Stomach (tissue), 9 donors: Measurements from ENCODE around the gene RNASEH2B. TPM values are rescaled to one million over a fixed set of nuclear protein-coding genes. Genes with fewer than 3 reads are reported as not detected.

Experiments
- DNase-seq, 2 donors: peaks; one replicate each; pipeline versions ENCODE4 v3.0.0 to v3.0.0-alpha.2; 2013 to 2019
- H3K27ac ChIP-seq, 5 donors: fragments of 200-600 bp in 4 of 5; sonication (generic) in 4 of 5; one replicate each; pipeline ENCODE4 v1.5.1; 2013 to 2019; ENCODE audit warnings: mild to moderate bottlenecking in 1 of 5, moderate library complexity in 1 of 5
- H3K27me3 ChIP-seq, 3 donors: fragments of 200-600 bp; sonication (generic); one replicate each; pipeline ENCODE4 v1.5.1; 2017 to 2019; ENCODE audit warnings: mixed run types in 1 of 3
- H3K36me3 ChIP-seq, 4 donors: fragments of 200-600 bp; sonication (generic); 1 replicate in 3 of 4; 2 replicates in 1 of 4; pipeline ENCODE4 v1.5.1; 2016 to 2019
- H3K4me1 ChIP-seq, 4 donors: fragments of 200-600 bp; sonication (generic); one replicate each; pipeline ENCODE4 v1.5.1; 2016 to 2019
- H3K4me3 ChIP-seq, 4 donors: fragments of 200-600 bp; sonication (generic) in 3 of 4; one replicate each; pipeline ENCODE4 v1.5.1; 2016 to 2019; ENCODE audit warnings: mild to moderate bottlenecking in 1 of 4
- H3K9me3 ChIP-seq, 4 donors: fragments of 200-600 bp; sonication (generic); one replicate each; pipeline ENCODE4 v1.5.1; 2016 to 2019
- CTCF ChIP-seq, 7 experiments: fragments of 450-650 bp in 4 of 7; fragments of 200-600 bp in 3 of 7; sonication (generic) in 3 of 7; IDR thresholded peaks; one replicate each; pipeline ENCODE4 v1.5.1; 2016 to 2019; ENCODE audit warnings: antibody characterized with exemption in 7 of 7, control low read depth in 2 of 7, mild to moderate bottlenecking in 1 of 7
- EP300 ChIP-seq: sonication (generic); formaldehyde crosslinking; IDR thresholded peaks from one replicate; pipeline ENCODE4 v1.6.1; 2017; ENCODE audit warnings: antibody characterized with exemption
- POLR2A ChIP-seq, 4 donors: fragments of 450-650 bp; IDR thresholded peaks; one replicate each; pipeline ENCODE4 v1.6.1; 2016; ENCODE audit warnings: antibody characterized with exemption in 4 of 4, control low read depth in 2 of 4, mild to moderate bottlenecking in 1 of 4, moderate library complexity in 1 of 4
- POLR2AphosphoS5 ChIP-seq, 3 donors: sonication (generic); formaldehyde crosslinking; IDR thresholded peaks; one replicate each; pipeline ENCODE4 v1.6.1; 2016; ENCODE audit warnings: antibody characterized with exemption in 3 of 3
- WGBS, 5 donors: extraction: QIAGEN DNeasy Blood & Tissue Kit in 3 of 5; methylation state at CpG; one replicate each; pipeline versions ENCODE4 v1.1.5 to v1.1.7; 2013 to 2018; 5-methylcytosine and 5-hydroxymethylcytosine counted together
- intact Hi-C: fragments of 100-400 bp; cut with DNase I; formaldehyde crosslinking; loops from one replicate; pipeline ENCODE4 v1.15.1; 2023; ENCODE audit warnings: low total_unique reads
- polyA plus RNA-seq, 3 donors: library from polyadenylated mRNA; stranded (reverse); fragments of 200-250 nt; gene quantifications; one replicate each; pipeline ENCODE4 v1.2.3, GENCODE V29; 2013
- total RNA-seq, 5 donors: library from RNA; depleted of rRNA; stranded (reverse); fragments of >200 nt; gene quantifications; one replicate each; pipeline versions ENCODE4 v1.1.0 to v1.2.3, GENCODE V29; 2014 to 2016
- donor health status: healthy with polysubstance abuse.
- donor health status: Bipolar disorder and iron deficiency.
- donor health status: healthy.

The RNASEH2B gene
- total and polyA plus RNA-seq, 8 donors = 43.2 to 106 (median 51.4) TPM

GRCh38 chr13:50914176-50914700 lies 4.6 kb downstream of the RNASEH2B start:
- Histone ChIP-seq H3K9me3 (no peaks in the 10 kb centered on the region), H3K4me1 (peaks cover 27 to 81% (median 65%) of the 10 kb centered on the region in 4 donors), H3K36me3 (no peaks in the 10 kb centered on the region), H3K27me3 (no peaks in the 10 kb centered on the region), H3K4me3 (no peak overlapping the region), H3K27ac (peak overlapping the region in 1 of 5 donors; percentile 29)
- no peak for DNase-seq
- intact Hi-C loops = no loop called here
- WGBS, 5 donors = 69 to 81% (median 71%) methylated on average over 9 of the region's 9 CpGs
- TF ChIP-seq POLR2A (IDR thresholded peaks at IDR 0.05) (no peak), POLR2AphosphoS5 (IDR thresholded peaks at IDR 0.05) (no peak), EP300 (no peak)

- WGBS, 5 donors = 19 to 30% (median 23%) methylated on average over 1 of the region's 1 CpG
- no peaks in the 10 kb centered on the region for H3K9me3 ChIP-seq
- H3K27ac ChIP-seq = peak overlapping the region in 2 of 5 donors; percentile 29 to 47
- TF ChIP-seq EP300 (no peak), CTCF (IDR thresholded peaks at IDR 0.05) (no peak), POLR2AphosphoS5 (IDR thresholded peaks at IDR 0.05) (no peak), POLR2A (IDR thresholded peaks at IDR 0.05) (no peak)
- no peaks in the 10 kb centered on the region for H3K36me3 ChIP-seq
- DNase-seq = no peak
- H3K4me1 ChIP-seq = peaks cover 27 to 86% (median 62%) of the 10 kb centered on the region in 4 donors
- H3K4me3 ChIP-seq = no peak overlapping the region
- H3K27me3 ChIP-seq = no peaks in the 10 kb centered on the region
- intact Hi-C loops = no loop called here
These were observed 5.3 kb downstream of the RNASEH2B start for GRCh38 chr13:50914848-50915247.

DNA sequence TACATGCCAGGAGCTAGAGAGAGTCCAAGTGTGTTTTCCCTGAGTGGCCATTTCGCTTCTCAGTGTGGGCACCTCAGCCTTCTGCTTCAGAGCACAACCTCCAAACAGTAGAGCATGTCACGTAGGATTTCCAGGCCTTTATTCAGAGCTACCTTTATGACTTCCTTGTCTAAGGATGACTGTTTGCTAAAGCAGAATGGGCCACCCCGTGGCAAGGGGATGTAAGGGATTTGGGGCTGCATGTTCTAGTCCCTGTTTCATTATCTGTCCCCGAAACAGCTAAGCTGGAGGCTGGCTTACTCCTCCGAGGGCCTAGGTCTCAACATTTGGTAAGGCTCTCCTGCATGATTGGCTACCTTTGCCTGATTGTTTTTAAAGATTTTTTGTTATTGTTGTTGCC lies 6.0 kb downstream of the RNASEH2B start:
- Histone ChIP-seq H3K27ac (peak overlapping the region in 1 of 5 donors; percentile 47), H3K9me3 (no peaks in the 10 kb centered on the region), H3K4me1 (peaks cover 27 to 86% (median 60%) of the 10 kb centered on the region in 4 donors), H3K27me3 (no peaks in the 10 kb centered on the region), H3K36me3 (no peaks in the 10 kb centered on the region), H3K4me3 (no peak overlapping the region)
- WGBS, 5 donors = 77 to 86% (median 79%) methylated on average over 5 of the region's 5 CpGs
- TF ChIP-seq POLR2A (IDR thresholded peaks at IDR 0.05) = no peak
- TF ChIP-seq EP300 = no peak
- no peak for TF ChIP-seq POLR2AphosphoS5 (IDR thresholded peaks at IDR 0.05)
- no peak for TF ChIP-seq CTCF (IDR thresholded peaks at IDR 0.05)
- intact Hi-C loops = no loop called here
- DNase-seq = no peak

DNA sequence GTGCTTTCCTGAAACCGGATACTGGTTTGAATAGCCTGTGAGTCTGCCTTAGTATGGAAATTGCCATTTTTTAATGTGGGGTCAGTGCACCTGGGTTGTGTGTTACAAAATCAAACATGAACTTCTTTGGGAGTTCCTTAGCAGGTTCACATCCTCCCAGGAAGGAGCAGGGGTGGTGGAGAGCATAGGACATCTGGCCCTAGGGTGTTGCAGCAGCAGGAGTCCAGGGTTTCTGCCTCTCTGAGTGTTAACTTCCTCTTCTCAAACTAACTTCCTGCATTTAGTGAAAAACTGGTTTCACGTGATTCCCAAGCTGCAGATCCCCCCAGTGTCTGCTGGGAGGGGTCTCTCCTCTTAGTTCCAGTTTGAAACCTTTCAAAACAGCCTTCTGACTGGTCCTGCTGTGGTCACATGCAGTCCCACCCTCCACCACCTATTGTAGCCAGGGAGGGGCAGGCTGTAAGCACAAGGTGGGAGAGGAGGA lies 7.2 kb downstream of the RNASEH2B start:
- WGBS, 5 donors = 38 to 48% (median 41%) methylated on average over 2 of the region's 2 CpGs
- peak overlapping the region in 3 of 5 donors; percentile 35 to 66 (median 49) for H3K27ac ChIP-seq
- peaks cover 0 to under 1% (median 0%) of the 10 kb centered on the region in 4 donors for H3K36me3 ChIP-seq
- intact Hi-C loops = no loop called here
- H3K4me3 ChIP-seq = no peak overlapping the region
- peaks cover 0 to 4% (median under 1%) of the 10 kb centered on the region in 4 donors for H3K9me3 ChIP-seq
- peaks cover 18 to 74% (median 48%) of the 10 kb centered on the region in 4 donors for H3K4me1 ChIP-seq
- H3K27me3 ChIP-seq = no peaks in the 10 kb centered on the region
- TF ChIP-seq CTCF (IDR thresholded peaks at IDR 0.05) (no peak), POLR2A (IDR thresholded peaks at IDR 0.05) (no peak), EP300 (no peak), POLR2AphosphoS5 (IDR thresholded peaks at IDR 0.05) (no peak)
- peak in 1 of 2 donors; percentile 53 for DNase-seq

DNA sequence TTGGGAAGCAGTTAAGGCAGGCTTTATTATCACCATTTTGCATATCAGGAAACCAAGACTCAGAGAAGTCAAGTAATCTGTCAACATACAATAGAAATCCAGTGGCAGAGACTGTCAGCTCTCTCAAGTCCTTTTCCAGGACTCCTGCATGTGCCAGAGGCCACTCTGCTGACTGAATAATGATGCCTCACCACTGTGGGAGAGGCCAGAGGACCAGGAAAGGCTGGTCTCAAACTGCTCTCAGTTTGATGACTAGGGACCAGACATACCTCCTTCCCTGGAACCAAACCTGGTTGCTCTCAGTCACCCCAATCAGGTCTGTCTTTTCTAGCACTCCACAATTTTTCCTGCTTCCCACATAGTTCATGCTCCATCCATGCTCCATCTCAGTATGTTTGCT lies 8.0 kb downstream of the RNASEH2B start:
- no peak overlapping the region for H3K4me3 ChIP-seq
- peak overlapping the region in 2 of 5 donors; percentile 49 to 66 for H3K27ac ChIP-seq
- intact Hi-C loops = no loop called here
- DNase-seq = no peak
- H3K27me3 ChIP-seq = no peaks in the 10 kb centered on the region
- H3K36me3 ChIP-seq = peaks cover 0 to 8% (median 2%) of the 10 kb centered on the region in 4 donors
- H3K9me3 ChIP-seq = peaks cover 0 to 12% (median 5%) of the 10 kb centered on the region in 4 donors
- TF ChIP-seq CTCF (IDR thresholded peaks at IDR 0.05) (no peak), POLR2AphosphoS5 (IDR thresholded peaks at IDR 0.05) (no peak), EP300 (no peak), POLR2A (IDR thresholded peaks at IDR 0.05) (no peak)
- peaks cover 18 to 66% (median 40%) of the 10 kb centered on the region in 4 donors for H3K4me1 ChIP-seq
